Keratinocyte (primary cell): ENCODE data around the gene HLA-E. TPM values are rescaled to one million over a fixed set of nuclear protein-coding genes. Genes with fewer than 3 reads are reported as not detected.

Experiments
- DNase-seq: peaks from one replicate; pipeline ENCODE4 v3.0.0-alpha.2; 2011; ENCODE audit warnings: low read depth, missing footprints, low spot score
- FAIRE-seq: peaks from 2 replicates; lab custom pipeline; 2011; peaks lifted over from hg19 to GRCh38; lab: Jason Lieb, UNC
- H2AFZ ChIP-seq: 2 replicates; pipeline ENCODE4 v1.6.0; 2012; ENCODE audit warnings: low read length, control low read depth, inconsistent platforms; ENCODE audit not compliant: control insufficient read depth
- H3K27ac ChIP-seq: 2 replicates; pipeline ENCODE4 v1.5.1; 2011; ENCODE audit warnings: low read length; ENCODE audit not compliant: control insufficient read depth, insufficient read depth
- H3K27me3 ChIP-seq: 3 replicates; pipeline ENCODE4 v1.6.0; 2011; ENCODE audit warnings: low read length; ENCODE audit not compliant: control insufficient read depth, insufficient read depth; ENCODE audit errors: extremely low read depth
- H3K36me3 ChIP-seq, 2 experiments: 2 replicates in 1 of 2; 3 replicates in 1 of 2; pipeline ENCODE4 v1.5.1; 2011; ENCODE audit warnings: low read length in 2 of 2, mild to moderate bottlenecking in 1 of 2; ENCODE audit not compliant: control insufficient read depth in 2 of 2, insufficient read depth in 2 of 2; ENCODE audit errors: extremely low read depth in 1 of 2
- H3K4me1 ChIP-seq: 3 replicates; pipeline ENCODE4 v1.5.1; 2011; ENCODE audit warnings: low read length; ENCODE audit not compliant: control insufficient read depth, insufficient read depth; ENCODE audit errors: extremely low read depth
- H3K4me2 ChIP-seq: 3 replicates; pipeline ENCODE4 v1.6.0; 2011; ENCODE audit warnings: low read depth, low read length; ENCODE audit not compliant: control insufficient read depth, insufficient read depth; ENCODE audit errors: extremely low read depth
- H3K4me3 ChIP-seq, 3 experiments: fragments of 200-600 bp in 1 of 3; sonication (generic) in 1 of 3; 2 replicates in 2 of 3; 3 replicates in 1 of 3; pipeline ENCODE4 v1.5.1; 2011 to 2016; ENCODE audit warnings: low read length in 3 of 3, mild to moderate bottlenecking in 3 of 3, control low read depth in 2 of 3, inconsistent platforms in 1 of 3, low read depth in 1 of 3, mixed read lengths in 1 of 3, mixed run types in 1 of 3, moderate library complexity in 1 of 3; ENCODE audit not compliant: control insufficient read depth in 2 of 3, insufficient read depth in 2 of 3; ENCODE audit errors: extremely low read depth in 1 of 3
- H3K79me2 ChIP-seq: 2 replicates; pipeline ENCODE4 v1.6.0; 2012; ENCODE audit warnings: low read length; ENCODE audit not compliant: control insufficient read depth, insufficient read depth
- H3K9ac ChIP-seq: 3 replicates; pipeline ENCODE4 v1.6.0; 2011; ENCODE audit warnings: low read length; ENCODE audit not compliant: control insufficient read depth, insufficient read depth; ENCODE audit errors: extremely low read depth
- H3K9me1 ChIP-seq: 3 replicates; pipeline ENCODE4 v1.6.0; 2011; ENCODE audit warnings: low read length; ENCODE audit not compliant: control insufficient read depth, insufficient read depth; ENCODE audit errors: extremely low read depth
- H3K9me3 ChIP-seq: 2 replicates; pipeline ENCODE4 v1.5.1; 2012; ENCODE audit warnings: low read depth, low read length; ENCODE audit not compliant: control insufficient read depth
- H4K20me1 ChIP-seq: 3 replicates; pipeline ENCODE4 v1.6.0; 2011; ENCODE audit warnings: low read length; ENCODE audit not compliant: control insufficient read depth, insufficient read depth; ENCODE audit errors: extremely low read depth
- EZH2 ChIP-seq: IDR thresholded peaks from one replicate; pipeline ENCODE4 v1.6.1; 2012; ENCODE audit warnings: inconsistent platforms, mild to moderate bottlenecking, low read length, moderate library complexity
- dilution Hi-C: fragments of 300-500 bp; cut with MboI; formaldehyde crosslinking; loops from one replicate; pipeline ENCODE4 v1.7.0; 2020; ENCODE audit warnings: low sequenced_read_pairs; ENCODE audit not compliant: extremely low pct_ligation_motif_present
- polyA plus RNA-seq, 5 experiments: library from polyadenylated mRNA; depleted of rRNA in 3 of 5; stranded (reverse) in 3 of 5; stranded (forward) in 1 of 5; unstranded in 1 of 5; fragments of >200 nt; gene quantifications; 1 replicate in 1 of 5; 2 replicates in 3 of 5; 3 replicates in 1 of 5; pipeline versions ENCODE4 v1.2.1 to v1.2.3, GENCODE V29; 2011 to 2012; ENCODE audit warnings: missing spikeins in 2 of 5, low read depth in 1 of 5, low replicate concordance in 1 of 5
- TF ChIP-seq, protein P1 (sequence below), 3 experiments: IDR thresholded peaks in 1 of 3; conservative IDR thresholded peaks in 1 of 3; optimal IDR thresholded peaks in 1 of 3; 2 replicates in 2 of 3; 3 replicates in 1 of 3; pipeline versions ENCODE3 to v1.5.1; 2011; ENCODE audit warnings: low read length in 3 of 3, mild to moderate bottlenecking in 3 of 3, moderate library complexity in 2 of 3, control low read depth in 1 of 3, inconsistent platforms in 1 of 3; ENCODE audit not compliant: insufficient read depth in 2 of 3; ENCODE audit errors: extremely low read depth in 1 of 3

HLA-E gene
- polyA plus RNA-seq, 1 donor (not counting 4 experiments of a cell fraction or from before 2014, with no cell fraction given), result 108 TPM

DNA sequence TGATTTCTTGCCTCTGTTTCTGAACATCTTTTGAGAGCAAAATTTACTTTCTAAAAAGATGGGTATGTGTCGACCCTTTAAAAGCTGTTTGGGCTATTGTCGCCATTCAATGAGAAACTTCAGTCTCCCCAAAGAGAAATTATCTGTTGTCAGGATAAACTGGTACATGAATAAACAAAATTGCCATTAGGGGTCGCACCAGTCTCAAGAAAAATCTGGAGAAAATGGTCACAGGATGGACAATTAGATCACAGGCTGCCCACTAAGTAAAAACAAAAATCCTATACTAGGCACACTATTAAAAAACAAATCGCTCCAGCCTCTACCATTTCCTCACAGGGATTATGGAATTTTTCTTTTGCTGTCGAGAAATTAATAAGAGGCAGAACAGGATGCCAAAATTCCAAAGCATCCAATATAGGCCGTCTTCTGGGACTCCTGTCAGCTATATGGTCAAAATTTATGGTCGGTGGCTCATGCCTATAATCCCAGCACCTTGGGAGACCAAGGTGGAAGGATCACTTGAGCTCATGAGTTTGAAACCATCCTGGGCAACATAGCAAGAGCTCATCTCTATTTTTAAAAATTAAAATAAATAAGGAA, 5.5 kb upstream of the HLA-E start:
- no peak for DNase-seq
- FAIRE-seq, result no peak
- H3K27me3 ChIP-seq, result peaks cover 28% of the 10 kb centered on the region
- TF ChIP-seq EZH2, result no peak
- TF ChIP-seq, protein P1, sequence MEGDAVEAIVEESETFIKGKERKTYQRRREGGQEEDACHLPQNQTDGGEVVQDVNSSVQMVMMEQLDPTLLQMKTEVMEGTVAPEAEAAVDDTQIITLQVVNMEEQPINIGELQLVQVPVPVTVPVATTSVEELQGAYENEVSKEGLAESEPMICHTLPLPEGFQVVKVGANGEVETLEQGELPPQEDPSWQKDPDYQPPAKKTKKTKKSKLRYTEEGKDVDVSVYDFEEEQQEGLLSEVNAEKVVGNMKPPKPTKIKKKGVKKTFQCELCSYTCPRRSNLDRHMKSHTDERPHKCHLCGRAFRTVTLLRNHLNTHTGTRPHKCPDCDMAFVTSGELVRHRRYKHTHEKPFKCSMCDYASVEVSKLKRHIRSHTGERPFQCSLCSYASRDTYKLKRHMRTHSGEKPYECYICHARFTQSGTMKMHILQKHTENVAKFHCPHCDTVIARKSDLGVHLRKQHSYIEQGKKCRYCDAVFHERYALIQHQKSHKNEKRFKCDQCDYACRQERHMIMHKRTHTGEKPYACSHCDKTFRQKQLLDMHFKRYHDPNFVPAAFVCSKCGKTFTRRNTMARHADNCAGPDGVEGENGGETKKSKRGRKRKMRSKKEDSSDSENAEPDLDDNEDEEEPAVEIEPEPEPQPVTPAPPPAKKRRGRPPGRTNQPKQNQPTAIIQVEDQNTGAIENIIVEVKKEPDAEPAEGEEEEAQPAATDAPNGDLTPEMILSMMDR (optimal IDR thresholded peaks at IDR 0.05 in 1 of 3, IDR thresholded peaks at IDR 0.05 in 1 of 3, conservative IDR thresholded peaks at IDR 0.05 in 1 of 3; ENCODE audit: extremely low read depth in 1 of 3, insufficient read depth in 2 of 3, low read length in 3 of 3), result peak in 2 of 3 experiments; percentile 31 to 48
- H3K9me3 ChIP-seq, result no peaks in the 10 kb centered on the region
- H3K27ac ChIP-seq, result no peak overlapping the region
- H3K79me2 ChIP-seq, result no peaks in the 10 kb centered on the region
- no peaks in the 10 kb centered on the region for H3K36me3 ChIP-seq
- no peak overlapping the region for H3K4me3 ChIP-seq
- H4K20me1 ChIP-seq, result no peaks in the 10 kb centered on the region
- H3K4me1 ChIP-seq, result peaks cover 24% of the 10 kb centered on the region
- H3K4me2 ChIP-seq, result no peak overlapping the region
- dilution Hi-C loops, result no loop called here
- H3K9me1 ChIP-seq, result no peaks in the 10 kb centered on the region
- no peak overlapping the region for H3K9ac ChIP-seq
- no peak overlapping the region for H2AFZ ChIP-seq

DNA sequence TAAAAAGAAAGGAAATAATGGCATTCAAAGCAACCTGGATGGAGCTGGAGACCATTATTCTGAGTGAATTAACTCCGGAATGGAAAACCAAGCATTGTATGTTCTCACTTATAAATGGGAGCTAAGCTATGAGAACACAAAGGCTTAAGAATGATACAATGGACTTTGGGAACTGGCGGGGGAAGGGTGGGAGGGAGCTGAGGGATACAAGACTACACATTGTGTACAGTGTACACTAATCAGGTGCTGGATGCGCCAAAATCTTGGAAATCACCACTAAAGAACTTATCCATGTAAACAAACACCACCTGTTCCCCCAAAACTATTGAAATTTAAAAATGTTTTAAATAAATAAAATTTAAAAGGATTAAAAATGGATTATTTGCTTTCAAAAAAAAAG, 4.1 kb upstream of the HLA-E start:
- H3K36me3 ChIP-seq, result peaks cover 1 to 2% of the 10 kb centered on the region in 2 experiments
- no peak overlapping the region for H3K9ac ChIP-seq
- peaks cover 6% of the 10 kb centered on the region for H3K79me2 ChIP-seq
- H3K4me3 ChIP-seq, result no peak overlapping the region
- TF ChIP-seq, protein P1 (optimal IDR thresholded peaks at IDR 0.05 in 1 of 3, IDR thresholded peaks at IDR 0.05 in 1 of 3, conservative IDR thresholded peaks at IDR 0.05 in 1 of 3; ENCODE audit: extremely low read depth in 1 of 3, insufficient read depth in 2 of 3, low read length in 3 of 3), result no peak
- no peak for TF ChIP-seq EZH2
- H3K27me3 ChIP-seq, result peaks cover 19% of the 10 kb centered on the region
- H4K20me1 ChIP-seq, result peaks cover 1% of the 10 kb centered on the region
- H3K9me1 ChIP-seq, result no peaks in the 10 kb centered on the region
- FAIRE-seq (no peak), DNase-seq (no peak)
- H3K9me3 ChIP-seq, result no peaks in the 10 kb centered on the region
- no peak overlapping the region for H2AFZ ChIP-seq
- dilution Hi-C loops, result no loop called here
- no peak overlapping the region for H3K27ac ChIP-seq
- peaks cover 24% of the 10 kb centered on the region for H3K4me1 ChIP-seq
- no peak overlapping the region for H3K4me2 ChIP-seq
